SH-SY5Y (cell line): ENCODE data around the gene CLEC19A.

Experiments
- GATA2 ChIP-seq: IDR thresholded peaks from 2 replicates; pipeline ENCODE4 v1.6.1; 2011; ENCODE audit warnings: mild to moderate bottlenecking, low read depth, low read length
- GATA3 ChIP-seq: IDR thresholded peaks from 2 replicates; pipeline ENCODE4 v1.6.1; 2011; ENCODE audit warnings: low read depth, mild to moderate bottlenecking, low read length, moderate library complexity

- TF ChIP-seq GATA2: no peak
- TF ChIP-seq GATA3: no peak
These were observed 20.1 kb upstream of the CLEC19A start for GRCh38 chr16:19265380-19265930.
